K562 (cell line): ENCODE measurements around the gene COQ4.

Source experiments
- CHD1 ChIP-seq: fragments of 200-600 bp; sonication (generic); IDR thresholded peaks from one replicate; pipeline ENCODE4 v1.6.1; 2012; ENCODE audit warnings: mild to moderate bottlenecking, moderate library complexity, low read length, inconsistent platforms
- CTCF ChIP-seq, 3 experiments: IDR thresholded peaks in 2 of 3; conservative IDR thresholded peaks in 1 of 3; 2 replicates each; pipeline ENCODE4 v1.5.1; 2011 to 2012; ENCODE audit warnings: low read length in 3 of 3, mild to moderate bottlenecking in 3 of 3, control low read depth in 2 of 3, improper control_type of control experiment in 1 of 3, inconsistent platforms in 1 of 3, low read depth in 1 of 3, mixed read lengths in 1 of 3, moderate library complexity in 1 of 3; ENCODE audit not compliant: insufficient read depth in 2 of 3
- E2F4 ChIP-seq: sonication (generic); formaldehyde crosslinking; IDR thresholded peaks from 2 replicates; pipeline ENCODE4 v1.8.0; 2022; ENCODE audit warnings: mild to moderate bottlenecking, low read depth, missing genetic modification reagents
- GABPA ChIP-seq: fragments of 200-800 bp; sonication (Bioruptor generic); conservative IDR thresholded peaks from 2 replicates; pipeline ENCODE4 v1.6.1; 2016; ENCODE audit warnings: low read depth, missing genetic modification characterization, missing compliant biosample characterization
- ILK ChIP-seq: fragments of 450-650 bp; IDR thresholded peaks from 2 replicates; pipeline ENCODE4 v1.6.1; 2016; ENCODE audit warnings: missing genetic modification characterization, low read depth, mild to moderate bottlenecking, missing compliant biosample characterization, moderate library complexity, borderline replicate concordance
- MAFK ChIP-seq: IDR thresholded peaks from 2 replicates; pipeline ENCODE4 v1.6.1; 2011; ENCODE audit warnings: low read length, improper control_type of control experiment
- POLR2AphosphoS5 ChIP-seq: IDR thresholded peaks from 2 replicates; pipeline ENCODE4 v1.6.1; 2011; ENCODE audit warnings: mild to moderate bottlenecking, low read depth, low read length, moderate library complexity; ENCODE audit not compliant: control insufficient read depth, insufficient read depth
- POLR2G ChIP-seq: fragments of 200-400 bp; formaldehyde crosslinking; IDR thresholded peaks from 2 replicates; pipeline ENCODE4 v1.6.1; 2017; ENCODE audit warnings: low read depth, mild to moderate bottlenecking, antibody characterized with exemption, low read length, moderate library complexity
- SRSF3 ChIP-seq: fragments of 200-400 bp; formaldehyde crosslinking; IDR thresholded peaks from 2 replicates; pipeline ENCODE4 v1.6.1; 2016; ENCODE audit warnings: mild to moderate bottlenecking, low read length, moderate library complexity; ENCODE audit not compliant: insufficient read depth
- TAF1 ChIP-seq: IDR thresholded peaks from 2 replicates; pipeline ENCODE4 v1.6.1; 2011; ENCODE audit warnings: mild to moderate bottlenecking, low read length, moderate library complexity; ENCODE audit not compliant: insufficient read depth, control insufficient read depth, severe bottlenecking; ENCODE audit errors: extremely low read depth
- TAF15 ChIP-seq: fragments of 200-400 bp; formaldehyde crosslinking; IDR thresholded peaks from 2 replicates; pipeline ENCODE4 v1.6.1; 2017; ENCODE audit warnings: mild to moderate bottlenecking, low read depth, low read length, moderate library complexity
- TEAD2 ChIP-seq: fragments of 450-650 bp; IDR thresholded peaks from 2 replicates; pipeline ENCODE4 v1.6.1; 2016; ENCODE audit warnings: missing genetic modification characterization, control low read depth, missing compliant biosample characterization
- ZBED1 ChIP-seq: IDR thresholded peaks from 2 replicates; pipeline ENCODE4 v1.6.1; 2014
- ZNF695 ChIP-seq: fragments of 450-650 bp; formaldehyde crosslinking; IDR thresholded peaks from 2 replicates; pipeline ENCODE4 v1.4.0; 2020; ENCODE audit warnings: mild to moderate bottlenecking, moderate library complexity

- TF ChIP-seq CTCF (IDR thresholded peaks at IDR 0.05 in 2 of 3, conservative IDR thresholded peaks at IDR 0.05 in 1 of 3; ENCODE audit: insufficient read depth in 2 of 3, low read depth in 1 of 3, low read length in 3 of 3): no peak
- 0 out of 2 replicates have a peak, but pooled peaks have one; percentile 1 for TF ChIP-seq MAFK
- no peak for TF ChIP-seq TAF1
- peak; percentile 95 for TF ChIP-seq CHD1
- peak; percentile 81; the same call in 1 of the 2 replicates for TF ChIP-seq TEAD2 (tag)
- 0 out of 2 replicates have a peak, but pooled peaks have one; percentile 26 for TF ChIP-seq ZNF695 (CRISPR knock-in tag)
- no peak for TF ChIP-seq GABPA (tag)
- TF ChIP-seq POLR2G: no peak
- TF ChIP-seq SRSF3: no peak
- no peak for TF ChIP-seq ZBED1
- TF ChIP-seq POLR2AphosphoS5: no peak
- TF ChIP-seq TAF15: no peak
- TF ChIP-seq E2F4 (CRISPR knock-in tag): no peak
- TF ChIP-seq ILK (tag): no peak
Measured at GRCh38 chr9:128275198-128276007, 47.2 kb upstream of the COQ4 start, which contains the start of gene GOLGA2.
